ENCODE results near the gene SCLT1.

DNA sequence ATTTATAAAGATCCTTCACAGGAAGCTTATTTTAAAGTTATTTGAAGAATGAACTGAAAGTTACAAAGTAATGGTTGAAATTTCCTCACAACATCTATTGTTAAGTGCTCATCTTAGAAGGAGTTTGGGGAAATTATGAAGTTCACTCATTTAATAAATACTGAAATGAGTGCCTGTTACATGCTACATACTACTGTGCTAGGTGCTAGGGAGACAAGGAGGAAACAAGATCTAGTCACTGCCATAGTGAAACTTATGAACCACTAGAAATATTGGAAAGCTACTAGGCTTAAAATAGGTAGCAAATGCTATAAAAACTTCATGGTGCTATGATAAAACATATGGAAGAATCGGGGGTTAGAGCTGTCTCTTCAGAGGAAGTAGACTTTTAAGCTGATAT is 186.8 kb downstream of the SCLT1 start:
- no peak for TF ChIP-seq EZH2phosphoT487 (IDR thresholded peaks at IDR 0.05; ENCODE audit: borderline replicate concordance)
- TF ChIP-seq, protein P1, sequence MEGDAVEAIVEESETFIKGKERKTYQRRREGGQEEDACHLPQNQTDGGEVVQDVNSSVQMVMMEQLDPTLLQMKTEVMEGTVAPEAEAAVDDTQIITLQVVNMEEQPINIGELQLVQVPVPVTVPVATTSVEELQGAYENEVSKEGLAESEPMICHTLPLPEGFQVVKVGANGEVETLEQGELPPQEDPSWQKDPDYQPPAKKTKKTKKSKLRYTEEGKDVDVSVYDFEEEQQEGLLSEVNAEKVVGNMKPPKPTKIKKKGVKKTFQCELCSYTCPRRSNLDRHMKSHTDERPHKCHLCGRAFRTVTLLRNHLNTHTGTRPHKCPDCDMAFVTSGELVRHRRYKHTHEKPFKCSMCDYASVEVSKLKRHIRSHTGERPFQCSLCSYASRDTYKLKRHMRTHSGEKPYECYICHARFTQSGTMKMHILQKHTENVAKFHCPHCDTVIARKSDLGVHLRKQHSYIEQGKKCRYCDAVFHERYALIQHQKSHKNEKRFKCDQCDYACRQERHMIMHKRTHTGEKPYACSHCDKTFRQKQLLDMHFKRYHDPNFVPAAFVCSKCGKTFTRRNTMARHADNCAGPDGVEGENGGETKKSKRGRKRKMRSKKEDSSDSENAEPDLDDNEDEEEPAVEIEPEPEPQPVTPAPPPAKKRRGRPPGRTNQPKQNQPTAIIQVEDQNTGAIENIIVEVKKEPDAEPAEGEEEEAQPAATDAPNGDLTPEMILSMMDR (conservative IDR thresholded peaks at IDR 0.05; ENCODE audit: low read length): no peak

Data from Loucy (cell line).